Measurements from ENCODE around the gene DAGLA.

DAGLA gene

DNA sequence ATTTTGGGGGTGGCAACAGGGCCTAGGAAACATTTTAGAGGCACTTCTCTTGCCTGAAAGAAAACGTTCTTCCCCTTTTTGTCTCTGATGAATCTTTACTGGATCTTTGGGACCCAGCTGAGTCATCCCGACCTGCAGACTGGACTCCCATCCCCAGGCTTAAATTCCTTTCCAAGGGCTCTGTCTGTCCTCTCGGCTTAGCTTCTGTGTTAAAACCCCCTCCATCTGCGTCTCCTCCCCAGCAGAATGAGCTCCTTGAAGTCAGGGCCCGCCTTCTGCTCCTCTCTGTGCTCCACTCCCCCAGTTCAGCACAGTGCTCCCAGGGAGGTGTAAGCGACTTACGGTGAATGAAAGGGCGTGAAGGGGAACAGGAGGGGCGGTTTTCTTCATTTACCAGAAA lies 895 bp upstream of the DAGLA start:
- no peaks in the 10 kb centered on the region for H3K9me3 ChIP-seq (replicated peaks in 1 of 11)
- H3K4me3 ChIP-seq, result no peak overlapping the region
- H3K9ac ChIP-seq, result no peak overlapping the region
- H3K27ac ChIP-seq, result peak overlapping the region in 3 of 11 experiments; percentile 16 to 57 (median 48); a peak in 5 of 22 replicates
- no peaks in the 10 kb centered on the region for H3K36me3 ChIP-seq
- H3K27me3 ChIP-seq, result peaks cover 8 to 58% (median 19%) of the 10 kb centered on the region in 11 experiments; a peak in 15 of 22 replicates
- peaks cover 0 to 20% (median 11%) of the 10 kb centered on the region in 11 experiments; a peak in 12 of 22 replicates for H4K20me1 ChIP-seq
- H3K4me2 ChIP-seq, result peak overlapping the region in 4 of 11 experiments; percentile 26 to 91 (median 68); a peak in 6 of 22 replicates
- TF ChIP-seq Cebpa-rat (IDR thresholded peaks at IDR 0.05), result no peak
- H3K4me1 ChIP-seq, result peaks cover 40 to 62% (median 49%) of the 10 kb centered on the region in 10 experiments

- H3K36me3 ChIP-seq, result no peaks in the 10 kb centered on the region
- H3K4me2 ChIP-seq, result peak overlapping the region; percentile 85 to 100 (median 93)
- H3K4me1 ChIP-seq, result peaks cover 54 to 77% (median 63%) of the 10 kb centered on the region in 10 experiments
- H3K9me3 ChIP-seq (replicated peaks in 1 of 11), result no peaks in the 10 kb centered on the region
- peak overlapping the region; percentile 51 to 70 (median 60) for H3K4me3 ChIP-seq
- peaks cover 0 to 48% (median 5%) of the 10 kb centered on the region in 11 experiments; a peak in 13 of 22 replicates for H3K27me3 ChIP-seq
- H3K27ac ChIP-seq, result peak overlapping the region in 7 of 11 experiments; percentile 39 to 86 (median 70); a peak in 10 of 22 replicates
- peaks cover 0 to 34% (median 11%) of the 10 kb centered on the region in 11 experiments; a peak in 13 of 22 replicates for H4K20me1 ChIP-seq
- H3K9ac ChIP-seq, result peak overlapping the region; percentile 48 to 85 (median 64); a peak in 21 of 22 replicates
- TF ChIP-seq Cebpa-rat (IDR thresholded peaks at IDR 0.05), result no peak
Measured at GRCh38 chr11:61680622-61681221, 531 bp downstream of the DAGLA start.

GRCh38 chr11:61682093-61682732 lies 2.0 kb downstream of the DAGLA start:
- Histone ChIP-seq H3K9ac (no peak overlapping the region), H4K20me1 (peaks cover 0 to 48% (median 11%) of the 10 kb centered on the region in 11 experiments; a peak in 13 of 22 replicates), H3K9me3 (replicated peaks in 1 of 11) (no peaks in the 10 kb centered on the region), H3K27me3 (peaks cover 0 to 48% (median 3%) of the 10 kb centered on the region in 11 experiments; a peak in 8 of 22 replicates), H3K27ac (no peak overlapping the region), H3K4me2 (peak overlapping the region in 8 of 11 experiments; percentile 2 to 100 (median 84); a peak in 11 of 22 replicates), H3K4me3 (no peak overlapping the region), H3K36me3 (no peaks in the 10 kb centered on the region), H3K4me1 (peaks cover 56 to 82% (median 65%) of the 10 kb centered on the region in 10 experiments)
- TF ChIP-seq Cebpa-rat (IDR thresholded peaks at IDR 0.05), result no peak

GRCh38 chr11:61682906-61683675 lies 2.9 kb downstream of the DAGLA start:
- no peak for TF ChIP-seq Cebpa-rat (IDR thresholded peaks at IDR 0.05)
- peak overlapping the region; percentile 70 to 100 (median 89) for H3K4me2 ChIP-seq
- no peak overlapping the region for H3K4me3 ChIP-seq
- no peak overlapping the region for H3K9ac ChIP-seq
- peaks cover 0 to 52% (median 11%) of the 10 kb centered on the region in 11 experiments; a peak in 13 of 22 replicates for H4K20me1 ChIP-seq
- peaks cover 0 to 48% (median 3%) of the 10 kb centered on the region in 11 experiments; a peak in 8 of 22 replicates for H3K27me3 ChIP-seq
- no peaks in the 10 kb centered on the region for H3K36me3 ChIP-seq
- H3K9me3 ChIP-seq (replicated peaks in 1 of 11), result no peaks in the 10 kb centered on the region
- H3K27ac ChIP-seq, result no peak overlapping the region
- H3K4me1 ChIP-seq, result peaks cover 65 to 90% (median 74%) of the 10 kb centered on the region in 10 experiments

GRCh38 chr11:61683961-61684869 lies 4.0 kb downstream of the DAGLA start:
- Histone ChIP-seq H3K9ac (peak overlapping the region in 5 of 11 experiments; percentile 5 to 32 (median 14); a peak in 7 of 22 replicates), H3K36me3 (no peaks in the 10 kb centered on the region), H3K4me2 (peak overlapping the region; percentile 70 to 100 (median 89)), H4K20me1 (peaks cover 0 to 63% (median 11%) of the 10 kb centered on the region in 11 experiments; a peak in 13 of 22 replicates), H3K27ac (no peak overlapping the region), H3K4me3 (peak overlapping the region in 8 of 10 experiments; percentile 4 to 50 (median 18); a peak in 8 of 20 replicates), H3K27me3 (peaks cover 0 to 48% (median 3%) of the 10 kb centered on the region in 11 experiments; a peak in 8 of 22 replicates), H3K9me3 (replicated peaks in 1 of 11) (no peaks in the 10 kb centered on the region), H3K4me1 (peaks cover 76 to 95% (median 85%) of the 10 kb centered on the region in 10 experiments)
- TF ChIP-seq Cebpa-rat (IDR thresholded peaks at IDR 0.05), result no peak; a peak in 1 of 22 replicates

DNA sequence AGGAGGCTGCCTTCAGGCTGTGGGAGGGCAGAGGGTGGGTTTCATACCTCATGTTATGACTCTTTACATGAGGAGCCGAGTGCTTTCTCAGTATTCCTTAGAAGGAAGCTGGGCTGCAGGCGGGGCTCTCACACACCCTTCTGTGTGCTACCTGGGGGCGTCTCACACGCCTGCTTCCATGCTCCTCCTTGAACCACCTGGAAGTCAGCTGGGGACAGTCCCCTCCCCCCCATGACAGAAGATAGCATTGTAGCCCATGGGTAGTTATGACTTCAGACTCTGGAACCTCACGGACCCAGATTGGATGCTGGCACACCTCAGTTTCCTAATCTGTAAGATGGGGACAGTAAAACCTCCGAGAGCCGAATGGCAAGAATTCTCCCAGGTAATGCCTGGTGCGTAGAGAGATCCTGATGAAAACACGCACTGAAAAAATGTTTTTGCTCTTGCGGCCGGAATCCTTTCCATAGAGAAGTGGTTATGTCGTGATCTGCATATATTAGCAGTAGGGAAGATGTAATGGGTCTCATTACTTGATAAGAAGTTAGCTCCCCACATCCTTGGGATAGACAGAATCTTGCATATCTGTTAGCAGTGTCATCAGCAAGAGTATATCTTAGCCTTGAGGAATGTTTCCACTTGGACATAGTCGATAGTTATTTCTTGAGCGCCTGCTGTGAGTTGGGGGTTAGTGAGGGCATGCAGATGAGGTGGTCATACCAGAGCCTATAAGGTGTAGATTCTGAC lies 4.9 kb downstream of the DAGLA start:
- Histone ChIP-seq H4K20me1 (peaks cover 0 to 68% (median 11%) of the 10 kb centered on the region in 11 experiments; a peak in 13 of 22 replicates), H3K27ac (no peak overlapping the region), H3K27me3 (peaks cover 0 to 48% (median 3%) of the 10 kb centered on the region in 11 experiments; a peak in 8 of 22 replicates), H3K9ac (peak overlapping the region in 5 of 11 experiments; percentile 5 to 32 (median 14); a peak in 5 of 22 replicates), H3K4me3 (peak overlapping the region in 6 of 10 experiments; percentile 4 to 50 (median 26); a peak in 5 of 20 replicates), H3K4me1 (peaks cover 73 to 98% (median 85%) of the 10 kb centered on the region in 10 experiments), H3K4me2 (peak overlapping the region; percentile 70 to 100 (median 89)), H3K36me3 (no peaks in the 10 kb centered on the region), H3K9me3 (replicated peaks in 1 of 11) (no peaks in the 10 kb centered on the region)
- TF ChIP-seq Cebpa-rat (IDR thresholded peaks at IDR 0.05), result no peak

GRCh38 chr11:61685617-61685967 lies 5.4 kb downstream of the DAGLA start:
- H3K9me3 ChIP-seq (replicated peaks in 1 of 11), result no peaks in the 10 kb centered on the region
- no peaks in the 10 kb centered on the region for H3K36me3 ChIP-seq
- H3K27me3 ChIP-seq, result peaks cover 0 to 48% (median 3%) of the 10 kb centered on the region in 11 experiments; a peak in 8 of 22 replicates
- no peak overlapping the region for H3K4me3 ChIP-seq
- H3K27ac ChIP-seq, result no peak overlapping the region
- peaks cover 0 to 74% (median 11%) of the 10 kb centered on the region in 11 experiments; a peak in 13 of 22 replicates for H4K20me1 ChIP-seq
- peak overlapping the region; percentile 70 to 100 (median 89) for H3K4me2 ChIP-seq
- TF ChIP-seq Cebpa-rat (IDR thresholded peaks at IDR 0.05), result no peak
- H3K9ac ChIP-seq, result no peak overlapping the region
- H3K4me1 ChIP-seq, result peaks cover 72 to 97% (median 86%) of the 10 kb centered on the region in 10 experiments

Data from BLaER1 treated with 17β-estradiol and CSF1 and Interleukin-3, amounts not matched to agents 10 nM and 100 nM (cell line).